Measurements from ENCODE around the gene PLXNA1.

The PLXNA1 gene

GRCh38 chr3:126989316-126990023, 6.6 kb downstream of the PLXNA1 start:
- no peak for DNase-seq

DNA sequence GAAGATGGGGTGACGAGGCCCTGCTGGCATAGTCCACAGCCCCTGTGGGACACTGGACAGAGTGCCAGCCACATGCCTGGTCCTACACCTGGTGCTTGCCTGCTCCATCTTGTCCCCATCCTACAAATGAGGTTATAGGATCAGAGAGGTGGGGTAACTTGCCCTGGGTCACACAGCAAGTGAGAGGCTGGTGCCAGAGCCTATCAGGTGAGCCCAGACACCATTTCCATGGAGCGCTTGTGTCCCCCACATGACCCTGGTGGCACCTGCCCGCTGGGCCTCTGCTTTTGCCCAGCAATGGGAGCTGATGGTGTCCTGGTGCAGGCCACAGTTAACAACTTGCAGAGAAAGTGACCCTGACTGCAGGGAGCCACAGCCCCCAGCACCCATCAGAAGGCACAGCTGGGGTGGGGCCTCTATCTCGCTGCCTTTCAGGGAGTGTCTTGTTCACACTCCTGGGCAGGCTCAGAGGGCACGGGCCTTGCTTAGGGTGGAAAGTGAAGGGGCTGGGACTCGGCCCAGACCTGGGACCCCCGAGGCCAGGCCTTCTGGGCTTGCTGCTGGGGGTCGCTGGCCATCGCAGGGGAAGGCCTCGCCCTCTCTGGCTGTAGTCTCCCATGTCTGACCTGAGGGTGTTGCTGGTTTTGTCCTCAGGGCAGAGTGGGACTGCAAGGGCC, 7.2 kb downstream of the PLXNA1 start:
- no peak for DNase-seq

GRCh38 chr3:126990890-126991289, 8.0 kb downstream of the PLXNA1 start:
- no peak for DNase-seq

DNA sequence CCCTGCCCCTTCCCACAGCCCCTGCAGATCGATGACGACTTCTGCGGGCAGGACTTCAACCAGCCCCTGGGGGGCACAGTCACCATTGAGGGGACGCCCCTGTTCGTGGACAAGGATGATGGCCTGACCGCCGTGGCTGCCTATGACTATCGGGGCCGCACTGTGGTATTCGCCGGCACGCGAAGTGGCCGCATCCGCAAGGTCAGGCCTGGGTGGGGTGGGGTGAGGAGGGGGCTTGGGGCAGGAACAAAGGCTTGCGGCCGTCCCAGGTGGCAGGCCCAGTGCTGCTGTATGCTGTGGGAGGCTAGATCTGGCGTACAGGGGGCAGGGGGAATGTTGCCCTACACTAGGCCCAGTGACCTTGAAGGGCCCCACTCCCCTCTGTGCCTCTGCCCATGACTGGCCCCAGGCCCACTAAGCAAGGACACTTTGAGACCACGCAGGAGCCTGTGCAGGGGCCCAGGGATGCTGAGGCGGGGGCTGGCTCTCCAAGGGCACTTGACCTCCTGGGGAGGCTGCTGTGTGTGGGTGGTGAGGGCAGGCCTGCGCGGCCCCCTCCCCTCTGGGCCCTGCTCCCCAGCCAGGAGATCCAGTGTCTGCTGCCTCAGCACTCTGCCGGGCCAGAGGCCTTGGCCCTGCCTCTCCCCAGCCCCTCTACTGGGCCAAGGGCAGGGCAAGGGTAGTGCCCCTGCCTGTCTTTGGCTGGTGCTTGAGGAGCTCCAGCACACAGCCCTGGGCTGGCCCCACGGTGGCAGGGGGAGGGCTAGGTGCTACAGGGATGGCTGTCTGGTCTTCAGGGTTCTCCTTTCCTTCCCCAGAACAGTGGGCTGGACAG, 8.7 kb downstream of the PLXNA1 start:
- no peak for DNase-seq

GRCh38 chr3:126992216-126992615, 9.3 kb downstream of the PLXNA1 start:
- no peak for DNase-seq

DNA sequence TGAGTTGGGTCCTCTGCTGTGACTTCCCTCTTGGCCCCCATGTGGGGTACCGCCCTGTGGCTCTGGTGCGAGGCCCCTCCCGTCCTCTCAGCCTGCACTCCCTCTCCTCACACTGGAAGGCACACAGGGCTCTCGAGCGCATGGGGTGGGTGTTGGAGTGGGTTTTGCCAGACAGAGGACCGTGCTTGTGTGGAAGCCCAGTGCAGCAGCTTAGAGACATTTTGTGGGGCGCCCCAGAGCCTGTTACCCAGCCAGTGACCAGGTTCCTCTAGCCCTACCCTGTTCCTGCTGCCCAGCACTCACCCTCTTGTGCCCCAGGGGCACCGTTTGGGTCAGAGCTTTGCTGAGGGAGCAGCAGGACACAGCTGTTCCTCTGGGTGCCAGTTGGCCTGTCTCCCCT, 9.9 kb downstream of the PLXNA1 start:
- no peak for DNase-seq

DNA sequence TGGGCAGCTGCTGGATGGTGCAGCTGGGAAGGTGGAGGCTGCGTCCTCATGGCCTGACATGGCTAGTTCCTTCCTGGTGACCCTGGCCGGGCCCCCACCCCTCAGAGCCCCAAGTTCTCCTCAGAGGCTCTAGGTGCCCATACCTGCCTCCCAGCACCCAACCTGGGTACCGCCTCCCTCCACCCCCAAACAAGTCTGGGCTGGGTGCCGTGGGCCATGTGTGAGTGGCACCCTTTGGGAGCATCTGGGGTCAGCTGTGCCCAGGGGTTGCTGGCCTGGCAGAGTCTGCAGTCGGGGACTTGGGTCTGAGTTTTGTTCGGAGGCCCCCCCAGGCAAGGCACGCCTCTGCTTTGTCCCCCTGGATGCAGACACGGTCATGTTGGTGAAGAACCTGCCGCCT, 10.5 kb downstream of the PLXNA1 start:
- DNase-seq: no peak

DNA sequence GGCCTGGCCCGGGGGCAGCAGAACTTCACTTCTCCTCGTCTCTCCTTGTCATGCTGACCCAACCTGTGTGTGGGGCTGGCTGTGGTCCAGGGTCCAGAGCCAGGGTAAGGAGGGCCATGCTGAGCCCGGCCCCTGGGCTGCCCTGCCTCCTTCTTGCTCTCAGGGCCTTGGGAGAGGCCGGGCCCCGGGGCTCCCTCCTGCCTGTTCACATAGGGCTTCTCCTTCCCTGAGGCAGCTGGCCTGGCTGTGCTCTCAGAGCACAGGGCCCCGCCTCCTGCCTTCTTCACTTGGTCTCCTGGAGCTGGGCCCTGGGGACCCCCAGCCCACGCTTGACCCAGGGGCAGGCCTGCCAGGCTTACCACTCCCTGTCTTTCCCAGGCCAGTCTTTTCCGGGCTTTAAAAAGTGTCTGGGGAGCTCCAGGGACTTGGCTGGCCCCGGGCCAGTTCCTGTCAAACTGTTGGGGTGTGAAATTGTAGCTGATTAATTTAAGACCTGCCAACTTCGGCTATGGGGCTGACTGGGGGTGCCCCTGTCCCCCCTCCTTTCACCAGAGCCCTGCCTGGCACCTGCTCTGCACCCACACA, 11.8 kb downstream of the PLXNA1 start:
- DNase-seq: no peak

- no peak for DNase-seq
These were observed 12.4 kb downstream of the PLXNA1 start for GRCh38 chr3:126995254-126995780.

- DNase-seq: no peak
These were observed 13.1 kb downstream of the PLXNA1 start for GRCh38 chr3:126995926-126996512.

- DNase-seq: no peak
These were observed 14.0 kb downstream of the PLXNA1 start for GRCh38 chr3:126996905-126997304.

- no peak for DNase-seq
These were observed 14.6 kb downstream of the PLXNA1 start for GRCh38 chr3:126997455-126998038.

DNA sequence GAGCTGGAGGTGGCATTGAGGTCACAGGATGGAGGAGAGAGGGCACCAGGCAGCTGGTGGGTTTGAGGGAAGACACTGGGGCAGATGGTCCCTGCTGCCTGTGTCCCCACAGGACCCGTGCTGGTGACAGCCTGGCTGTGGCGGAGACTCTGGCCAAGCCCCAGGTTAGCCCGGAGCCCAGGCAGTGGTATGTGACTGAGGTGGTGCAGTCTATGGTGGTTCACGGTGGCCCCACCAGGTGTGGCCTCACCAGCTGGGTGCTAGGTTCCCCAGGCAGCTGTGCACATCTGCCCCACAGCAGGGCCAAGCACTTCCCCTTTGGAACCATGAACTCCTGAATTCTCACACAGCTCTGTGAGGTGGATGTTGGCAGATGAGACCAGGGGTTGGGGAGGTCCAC, 15.4 kb downstream of the PLXNA1 start:
- no peak for DNase-seq

DNA sequence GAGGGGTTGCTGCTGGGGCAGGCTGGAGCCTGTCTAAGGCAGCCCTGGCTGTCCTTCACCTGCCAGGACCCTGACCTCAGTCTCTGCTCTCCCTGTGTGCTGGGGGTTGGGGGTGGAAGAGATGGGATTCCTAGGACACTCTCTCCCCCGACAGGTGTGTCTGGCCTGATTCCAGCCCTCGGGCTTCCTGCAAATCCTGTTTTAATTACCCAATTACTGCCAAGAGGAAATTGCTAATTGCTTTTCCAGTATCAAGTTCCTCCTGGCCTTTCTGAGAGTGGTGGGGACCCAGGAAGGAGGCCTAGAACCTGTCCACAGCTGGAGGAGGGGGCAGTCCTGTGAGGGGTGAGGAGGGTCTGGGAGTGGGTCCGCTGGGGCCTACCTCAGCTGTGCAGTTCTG, 15.8 kb downstream of the PLXNA1 start:
- no peak for DNase-seq

DNA sequence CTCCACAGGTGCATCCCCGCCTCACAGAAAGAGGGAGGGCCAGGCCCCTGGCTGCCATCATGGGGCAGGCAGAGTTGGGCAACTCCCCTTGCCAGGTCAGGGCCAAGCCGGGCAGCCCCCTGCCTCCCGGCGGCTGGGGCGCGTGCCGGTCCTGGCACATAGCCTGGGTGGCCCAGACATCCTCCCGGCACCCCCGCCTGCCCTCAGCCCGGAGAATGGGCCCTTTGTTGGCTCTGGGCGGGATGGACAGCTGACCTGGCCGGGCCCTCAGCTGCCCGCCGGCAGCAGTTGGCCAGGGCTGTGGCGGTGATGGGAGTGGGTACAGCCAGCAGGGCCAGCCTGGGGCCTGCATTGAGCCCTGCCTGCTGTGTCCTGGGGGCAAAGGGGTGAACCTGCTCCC, 16.5 kb downstream of the PLXNA1 start:
- no peak for DNase-seq

DNA sequence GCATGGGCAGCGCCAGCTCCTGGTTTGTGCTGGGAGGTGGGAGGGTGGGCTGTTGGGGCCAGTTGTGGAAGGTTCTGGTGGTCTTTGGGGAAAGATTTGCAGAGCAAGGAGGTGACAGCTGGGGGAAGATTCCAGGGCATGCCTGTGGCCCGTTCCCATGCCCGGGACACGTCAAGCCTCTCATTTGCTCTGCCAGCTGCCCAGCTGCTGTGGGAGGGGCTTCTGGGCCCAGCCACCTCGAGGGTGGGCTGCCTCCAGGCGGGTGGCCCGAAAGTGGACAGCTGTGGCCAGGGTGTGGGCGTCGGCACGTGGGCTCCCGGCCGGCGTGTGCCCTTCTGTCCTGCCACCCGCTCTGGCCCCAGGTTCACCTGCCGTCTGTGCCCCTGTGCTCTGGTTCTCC, 17.2 kb downstream of the PLXNA1 start:
- DNase-seq: no peak

GRCh38 chr3:127000761-127001160, 17.8 kb downstream of the PLXNA1 start:
- DNase-seq: no peak

DNA sequence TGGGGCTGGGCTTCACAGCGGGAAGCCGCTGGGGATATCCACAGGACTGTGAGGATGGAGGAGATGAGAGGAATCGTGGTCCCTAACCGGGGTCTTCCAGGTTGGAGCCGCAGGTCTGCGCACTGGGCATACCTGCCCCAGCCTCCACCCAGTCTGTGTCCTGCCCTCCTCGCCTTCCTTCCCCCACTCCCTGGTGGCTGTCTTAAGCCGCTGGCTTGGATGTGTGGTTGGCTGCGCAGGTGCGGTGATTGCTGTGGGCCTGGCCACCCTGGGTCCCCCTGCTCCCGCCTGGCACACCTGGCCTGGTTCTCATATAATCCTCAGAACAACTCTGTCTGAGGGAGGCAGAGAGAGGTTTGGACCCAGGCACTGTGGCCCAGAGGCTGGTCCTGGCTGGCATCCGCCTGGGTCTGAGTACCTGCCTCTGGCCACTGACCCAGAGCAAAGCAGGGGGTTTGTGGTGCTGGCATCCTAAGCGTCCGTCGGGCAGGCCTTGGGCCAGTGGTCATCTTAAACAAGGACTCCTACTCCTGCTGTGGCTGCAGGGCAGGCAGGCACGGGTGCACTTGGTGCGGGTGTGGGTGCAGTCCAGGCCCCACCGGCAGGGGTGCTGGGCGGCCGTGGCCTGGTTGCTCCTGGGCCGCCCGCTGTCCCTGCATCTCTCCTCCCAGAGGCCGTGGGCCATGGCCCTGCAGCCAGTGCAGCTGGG, 18.7 kb downstream of the PLXNA1 start:
- no peak for DNase-seq

DNA sequence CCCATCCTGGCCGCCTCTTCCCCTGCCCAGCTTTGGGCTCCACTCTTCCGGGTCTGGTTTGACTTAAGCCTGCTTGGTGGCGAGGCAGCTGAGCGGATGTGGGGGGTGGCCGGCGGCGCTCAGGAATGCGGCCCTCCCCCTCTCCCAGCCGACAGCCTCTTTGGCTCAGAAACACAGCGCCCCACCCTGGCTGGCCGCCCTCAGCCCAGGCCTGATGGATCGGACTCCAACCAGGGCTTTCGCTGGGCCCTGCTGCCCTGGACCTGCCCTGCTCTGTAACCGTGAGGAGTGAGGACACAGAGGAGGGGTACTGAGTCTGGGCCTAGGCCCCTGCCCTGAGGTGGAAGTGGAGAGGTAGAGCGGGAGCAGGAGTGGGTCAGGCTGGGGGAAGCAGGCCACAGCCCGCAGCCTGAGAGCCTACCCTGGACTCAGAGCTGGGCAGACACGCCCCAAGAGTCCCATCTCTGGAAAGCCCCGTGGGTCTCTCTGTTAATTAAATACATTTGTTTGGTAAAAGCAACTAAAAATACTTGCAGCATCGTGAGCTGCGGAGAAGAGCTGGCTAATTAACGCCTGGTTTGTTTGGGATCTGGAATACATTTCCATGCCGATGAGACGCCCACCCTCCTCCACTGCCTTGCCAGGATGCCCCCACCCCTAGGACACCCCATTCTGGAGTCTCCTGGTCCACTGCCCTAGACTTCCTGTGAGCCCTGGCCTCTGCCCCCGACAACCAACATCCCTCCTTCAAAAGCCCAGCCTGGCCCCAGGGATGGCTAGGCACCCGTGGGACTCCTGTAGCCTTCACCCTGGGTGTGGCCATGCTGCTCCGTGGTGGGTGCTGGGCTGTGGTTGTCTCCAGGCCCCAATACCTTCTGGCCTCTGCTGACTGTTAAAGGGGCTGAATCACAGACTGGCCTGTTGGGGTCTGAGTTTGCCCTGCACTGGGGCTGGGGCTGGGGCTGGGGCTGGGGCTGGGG, 19.6 kb downstream of the PLXNA1 start:
- DNase-seq: no peak

DNA sequence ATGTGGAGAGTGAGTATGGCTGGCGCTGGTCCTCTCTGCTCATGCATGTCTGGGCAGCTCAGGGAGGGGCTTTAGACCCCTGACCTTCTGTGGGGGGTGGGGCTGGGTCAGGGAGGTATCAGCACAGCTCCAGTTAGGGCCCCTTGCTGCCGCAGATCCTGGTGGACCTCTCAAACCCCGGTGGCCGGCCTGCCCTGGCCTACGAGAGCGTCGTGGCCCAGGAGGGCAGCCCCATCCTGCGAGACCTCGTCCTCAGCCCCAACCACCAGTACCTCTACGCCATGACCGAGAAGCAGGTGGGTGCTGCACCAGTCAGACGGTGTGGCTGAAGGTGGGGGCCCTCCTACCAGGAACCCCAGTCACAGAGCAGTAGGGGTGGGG, 20.2 kb downstream of the PLXNA1 start:
- no peak for DNase-seq
